SU-DHL-6 (cell line): ENCODE results near the gene MRPS18B.

Experiments
- EZH2phosphoT487 ChIP-seq: fragments of 200-600 bp; sonication (generic), shearing (Covaris generic); conservative IDR thresholded peaks from 2 replicates; pipeline ENCODE4 v1.6.1; 2018; ENCODE audit warnings: mild to moderate bottlenecking, antibody characterized with exemption, low read length, moderate library complexity, mixed read lengths
- TF ChIP-seq, protein P1 (sequence below): fragments of 200-600 bp; sonication (generic); IDR thresholded peaks from one replicate; pipeline ENCODE4 v1.5.1; 2017; ENCODE audit warnings: antibody characterized with exemption, mild to moderate bottlenecking, low read length, moderate library complexity; ENCODE audit not compliant: insufficient read depth, poor library complexity, severe bottlenecking

DNA sequence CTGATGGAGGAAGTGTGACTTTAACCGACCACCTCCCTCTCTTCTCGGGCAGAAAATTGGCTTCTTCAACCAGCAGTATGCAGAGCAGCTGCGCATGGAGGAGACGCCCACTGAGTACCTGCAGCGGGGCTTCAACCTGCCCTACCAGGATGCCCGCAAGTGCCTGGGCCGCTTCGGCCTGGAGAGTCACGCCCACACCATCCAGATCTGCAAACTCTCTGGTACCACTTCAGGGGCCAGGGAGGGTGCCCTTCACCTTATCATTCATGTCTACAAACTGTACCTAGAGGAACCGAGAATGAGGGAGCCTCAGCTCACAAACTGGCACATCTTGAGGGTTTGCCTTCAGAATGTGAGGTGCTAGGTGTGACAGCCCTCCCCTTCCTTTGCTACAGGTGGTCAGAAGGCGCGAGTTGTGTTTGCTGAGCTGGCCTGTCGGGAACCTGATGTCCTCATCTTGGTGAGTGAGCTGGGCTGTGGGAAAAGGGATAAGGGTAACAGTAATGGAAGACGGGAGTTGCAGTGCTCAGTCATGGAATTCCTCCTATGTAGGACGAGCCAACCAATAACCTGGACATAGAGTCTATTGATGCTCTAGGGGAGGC is 27.8 kb upstream of the MRPS18B start:
- TF ChIP-seq, protein P1, sequence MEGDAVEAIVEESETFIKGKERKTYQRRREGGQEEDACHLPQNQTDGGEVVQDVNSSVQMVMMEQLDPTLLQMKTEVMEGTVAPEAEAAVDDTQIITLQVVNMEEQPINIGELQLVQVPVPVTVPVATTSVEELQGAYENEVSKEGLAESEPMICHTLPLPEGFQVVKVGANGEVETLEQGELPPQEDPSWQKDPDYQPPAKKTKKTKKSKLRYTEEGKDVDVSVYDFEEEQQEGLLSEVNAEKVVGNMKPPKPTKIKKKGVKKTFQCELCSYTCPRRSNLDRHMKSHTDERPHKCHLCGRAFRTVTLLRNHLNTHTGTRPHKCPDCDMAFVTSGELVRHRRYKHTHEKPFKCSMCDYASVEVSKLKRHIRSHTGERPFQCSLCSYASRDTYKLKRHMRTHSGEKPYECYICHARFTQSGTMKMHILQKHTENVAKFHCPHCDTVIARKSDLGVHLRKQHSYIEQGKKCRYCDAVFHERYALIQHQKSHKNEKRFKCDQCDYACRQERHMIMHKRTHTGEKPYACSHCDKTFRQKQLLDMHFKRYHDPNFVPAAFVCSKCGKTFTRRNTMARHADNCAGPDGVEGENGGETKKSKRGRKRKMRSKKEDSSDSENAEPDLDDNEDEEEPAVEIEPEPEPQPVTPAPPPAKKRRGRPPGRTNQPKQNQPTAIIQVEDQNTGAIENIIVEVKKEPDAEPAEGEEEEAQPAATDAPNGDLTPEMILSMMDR = no peak
- TF ChIP-seq EZH2phosphoT487 = no peak
